ENCODE measurements around the gene SLX4IP.

The SLX4IP gene

GRCh38 chr20:10498200-10498599 lies 63.1 kb downstream of the SLX4IP start:
- DNase-seq = no peak

DNA sequence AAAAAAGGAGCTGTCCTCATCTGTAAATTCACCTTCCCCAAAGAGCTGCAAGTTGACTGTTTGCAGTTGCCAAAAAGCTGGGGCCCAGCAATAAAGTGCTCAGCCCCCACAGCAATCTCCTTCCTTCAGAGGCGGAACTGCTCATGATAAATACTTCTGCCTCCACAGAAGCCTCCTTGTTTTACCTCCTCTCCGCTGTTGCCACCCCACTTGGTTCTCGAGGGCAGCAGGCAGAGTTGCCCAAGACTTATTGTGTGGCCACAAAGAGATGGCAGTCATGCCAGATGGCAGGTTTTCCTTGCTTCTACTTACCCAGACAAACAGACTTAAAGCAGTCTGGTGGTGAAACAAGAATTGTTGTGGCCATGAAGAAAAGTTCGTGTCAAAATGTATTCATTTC lies 66.3 kb downstream of the SLX4IP start:
- no peak for DNase-seq

DNA sequence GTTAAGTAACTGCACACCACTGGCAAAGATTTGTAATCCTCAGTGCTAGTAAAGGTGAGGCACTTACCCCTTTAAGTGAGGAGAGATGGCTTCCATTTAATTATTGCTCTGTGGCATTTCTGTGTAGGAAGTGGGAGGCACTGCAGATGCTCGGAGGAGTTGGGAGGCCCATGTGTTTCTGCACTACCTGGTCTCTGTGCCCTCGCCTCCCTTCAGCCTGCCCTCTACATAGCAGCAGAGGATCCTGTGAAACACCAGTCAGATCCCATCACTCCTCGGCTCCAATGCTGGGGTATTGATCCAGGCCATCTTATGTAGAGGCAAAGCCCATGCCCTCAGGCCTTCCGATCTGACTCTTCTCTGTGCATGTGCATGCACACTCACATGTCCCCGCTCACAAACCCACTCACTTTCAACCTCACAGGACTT lies 67.0 kb downstream of the SLX4IP start:
- no peak for DNase-seq

DNA sequence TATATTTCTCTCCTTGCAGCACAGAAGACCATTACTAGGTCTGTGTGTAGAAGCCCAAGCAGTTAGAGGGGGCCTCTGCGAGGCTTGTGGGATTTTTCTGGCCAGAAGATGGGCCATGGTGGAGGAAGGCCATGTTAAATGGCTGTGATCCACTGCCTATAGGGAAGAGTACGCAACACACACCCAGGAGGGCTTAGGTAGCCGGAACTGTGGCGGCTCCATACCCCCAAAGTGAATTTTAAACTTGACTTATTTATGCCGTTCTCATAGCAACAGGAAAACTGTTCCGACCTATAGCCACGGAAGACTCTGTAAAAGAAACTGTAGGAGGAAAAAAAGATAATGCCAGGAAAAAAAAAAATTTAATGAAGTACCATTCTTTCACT lies 69.5 kb downstream of the SLX4IP start:
- DNase-seq = no peak

GRCh38 chr20:10504994-10505730 lies 70.1 kb downstream of the SLX4IP start:
- no peak for DNase-seq

DNA sequence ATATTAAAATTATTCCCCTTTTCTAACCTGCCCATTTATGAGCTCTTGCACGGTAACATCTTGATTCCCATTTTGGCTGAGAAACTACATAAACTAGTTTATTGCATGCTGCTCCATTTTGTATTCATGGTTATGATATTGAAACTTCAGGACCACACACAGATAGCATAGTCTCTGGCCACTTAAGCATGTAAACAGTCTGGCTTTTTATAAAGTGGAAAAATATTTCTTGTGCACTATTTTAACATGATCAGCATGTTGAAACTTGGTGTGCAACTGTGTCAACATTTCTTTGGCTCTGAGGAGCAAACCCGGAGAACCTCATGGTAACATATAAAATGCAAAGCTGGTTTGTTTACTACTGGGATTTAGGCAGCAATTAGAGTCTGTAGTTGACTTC lies 70.7 kb downstream of the SLX4IP start:
- no peak for DNase-seq

GRCh38 chr20:10507052-10507451 lies 71.9 kb downstream of the SLX4IP start:
- DNase-seq = no peak

DNA sequence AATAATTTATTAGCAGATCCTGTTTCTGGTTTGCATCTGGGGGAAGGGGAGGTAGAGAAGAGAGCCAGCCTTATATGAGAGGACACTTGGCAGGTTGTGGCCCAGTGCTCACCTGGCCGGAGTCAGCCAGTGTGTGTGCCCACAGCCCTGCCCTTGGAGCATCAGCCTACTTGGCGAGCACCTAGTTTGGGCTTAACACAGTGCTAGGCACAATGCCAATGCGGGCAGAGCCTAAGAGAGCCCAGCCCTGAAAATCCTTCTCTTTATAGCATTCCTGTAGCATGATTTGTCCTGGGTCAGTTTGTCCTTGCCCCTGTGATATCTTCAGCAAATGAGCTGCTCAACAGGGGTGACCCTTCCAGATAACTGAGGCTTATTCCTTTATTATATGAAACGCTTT lies 73.0 kb downstream of the SLX4IP start:
- no peak for DNase-seq

DNA sequence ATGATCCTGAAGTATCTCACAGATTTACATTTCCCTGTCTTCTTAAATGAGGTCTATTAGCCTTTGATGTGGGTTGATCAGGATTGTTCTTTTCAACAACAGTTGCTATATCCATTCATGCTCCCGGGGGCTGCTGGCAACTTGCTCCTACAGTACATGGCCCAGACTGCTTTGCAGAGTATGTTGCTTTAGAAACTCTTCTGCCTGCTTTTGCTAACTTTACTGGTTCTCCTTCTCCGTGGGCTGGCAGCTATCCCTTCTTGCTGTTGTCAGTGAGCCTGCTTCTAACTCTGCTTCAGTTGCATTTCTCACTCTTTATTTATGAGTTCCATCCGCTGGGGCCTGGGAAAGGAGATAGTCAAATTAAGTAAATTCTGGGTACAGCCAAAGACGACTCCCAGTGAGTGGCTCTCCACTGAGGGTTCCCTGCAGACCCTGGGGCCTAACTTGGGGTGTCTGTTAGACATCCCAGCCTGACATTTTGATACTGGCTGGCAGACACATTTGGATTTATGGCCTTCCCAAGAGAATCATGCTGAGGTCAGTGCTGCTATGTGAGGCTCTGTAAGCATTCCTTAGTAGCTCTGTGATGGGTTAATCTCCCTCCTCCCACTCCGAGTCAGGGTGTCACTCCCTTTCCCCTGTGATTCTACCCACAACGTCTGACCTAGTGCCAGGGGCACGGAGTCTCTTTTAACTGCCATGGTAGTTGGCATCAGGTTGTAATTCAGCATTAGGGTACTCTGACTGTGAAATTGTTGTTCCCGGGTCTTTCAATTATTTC lies 73.6 kb downstream of the SLX4IP start:
- no peak for DNase-seq

DNA sequence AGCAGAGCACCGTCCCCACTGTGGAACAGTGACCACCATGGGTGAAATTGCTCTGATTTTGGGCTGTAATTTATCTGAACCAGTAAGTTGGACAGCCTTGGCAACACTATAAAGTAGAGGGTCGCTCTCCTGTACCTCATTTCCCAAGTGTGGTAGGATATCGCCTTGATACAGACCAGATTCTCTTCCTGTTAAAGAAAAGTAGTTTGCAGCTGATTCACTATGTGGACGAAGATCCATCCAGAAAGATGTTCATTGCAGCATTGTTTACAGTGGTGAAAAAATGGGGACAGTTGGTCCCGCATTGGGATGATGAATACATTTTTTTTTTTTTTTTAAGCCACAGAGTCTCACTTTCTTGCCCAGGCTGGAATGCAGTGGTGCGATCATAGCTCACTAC lies 74.3 kb downstream of the SLX4IP start:
- DNase-seq = no peak

DNA sequence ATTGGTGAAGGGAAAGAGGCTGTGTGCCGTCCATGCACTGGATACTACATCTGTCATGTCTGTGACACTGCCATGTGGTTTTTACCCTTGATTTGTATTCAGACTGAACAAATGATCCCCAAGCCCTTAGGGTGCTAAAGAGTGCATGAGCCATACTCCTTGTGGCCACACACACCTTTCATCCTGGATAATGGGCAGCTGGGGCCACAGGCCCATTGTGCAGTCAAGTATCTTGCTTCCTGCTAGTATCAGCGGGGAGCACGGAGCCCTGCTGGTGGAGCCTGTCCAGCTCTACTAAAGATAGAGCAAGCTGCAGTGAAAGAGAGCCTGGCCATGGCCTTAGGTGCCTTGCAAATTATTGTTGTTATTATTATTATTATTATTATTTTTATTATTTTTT lies 75.1 kb downstream of the SLX4IP start:
- DNase-seq = no peak

GRCh38 chr20:10511170-10511508 lies 76.0 kb downstream of the SLX4IP start:
- DNase-seq = no peak

DNA sequence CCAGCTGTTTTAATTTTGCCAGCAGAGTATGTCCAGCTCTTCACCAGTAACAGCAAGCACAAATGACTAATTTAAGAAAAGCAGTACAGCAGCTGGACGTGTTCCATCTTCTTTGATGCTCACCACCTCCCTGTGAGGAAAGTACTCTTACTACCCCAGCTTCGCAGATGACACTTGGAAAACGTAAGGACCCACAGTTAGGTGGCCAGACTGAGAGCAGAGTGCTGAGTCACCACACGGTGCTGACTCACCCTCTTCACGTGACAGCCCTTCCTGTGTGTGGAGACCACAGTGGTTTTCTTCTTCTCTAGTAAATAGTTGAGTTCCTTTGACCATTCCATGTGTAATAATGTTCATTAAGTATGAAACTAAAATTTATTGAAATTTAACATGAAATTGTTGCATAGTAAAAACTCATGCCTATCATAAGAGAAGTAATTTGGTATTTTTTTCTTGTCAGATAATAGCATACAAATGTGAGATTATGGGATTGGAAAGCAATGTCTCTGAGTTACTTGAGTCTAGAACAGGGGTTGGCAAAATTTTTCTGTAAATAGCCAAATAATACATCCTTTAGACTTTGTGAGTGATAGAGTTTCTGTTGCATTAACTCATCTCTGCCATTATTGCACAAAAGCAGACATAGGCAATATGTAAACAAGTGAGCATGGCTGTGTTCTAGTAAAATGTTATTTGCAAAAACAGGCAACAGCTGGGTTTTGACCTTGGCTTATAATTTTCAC lies 76.6 kb downstream of the SLX4IP start:
- DNase-seq = peak; percentile 64

- DNase-seq = no peak
Measured at GRCh38 chr20:10513061-10513460, 78.0 kb downstream of the SLX4IP start.

GRCh38 chr20:10513931-10514575 lies 78.9 kb downstream of the SLX4IP start:
- DNase-seq = no peak

DNA sequence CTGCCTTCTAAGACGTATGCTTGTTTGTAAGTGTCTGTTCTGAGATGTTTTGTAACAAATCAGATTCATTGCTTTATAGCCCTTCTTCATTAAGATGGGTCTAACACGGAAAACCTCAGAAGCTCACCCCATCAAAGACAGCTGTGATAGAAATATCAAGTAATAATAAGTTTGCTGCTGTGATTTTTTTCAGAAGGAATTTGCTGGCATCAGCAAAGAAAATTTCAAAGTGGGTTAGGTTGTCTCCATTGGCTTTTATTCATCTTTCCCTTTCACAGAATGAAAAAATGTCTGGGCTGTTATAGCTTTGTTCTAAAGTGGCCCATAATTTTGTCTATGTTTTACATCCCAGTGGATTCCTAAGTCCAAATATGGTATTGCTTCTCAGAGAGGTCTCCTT lies 81.4 kb downstream of the SLX4IP start:
- DNase-seq = no peak

- DNase-seq = no peak
Measured at GRCh38 chr20:10519361-10520046, 84.4 kb downstream of the SLX4IP start.

- no peak for DNase-seq
Measured at GRCh38 chr20:10520528-10520927, 85.4 kb downstream of the SLX4IP start.

DNA sequence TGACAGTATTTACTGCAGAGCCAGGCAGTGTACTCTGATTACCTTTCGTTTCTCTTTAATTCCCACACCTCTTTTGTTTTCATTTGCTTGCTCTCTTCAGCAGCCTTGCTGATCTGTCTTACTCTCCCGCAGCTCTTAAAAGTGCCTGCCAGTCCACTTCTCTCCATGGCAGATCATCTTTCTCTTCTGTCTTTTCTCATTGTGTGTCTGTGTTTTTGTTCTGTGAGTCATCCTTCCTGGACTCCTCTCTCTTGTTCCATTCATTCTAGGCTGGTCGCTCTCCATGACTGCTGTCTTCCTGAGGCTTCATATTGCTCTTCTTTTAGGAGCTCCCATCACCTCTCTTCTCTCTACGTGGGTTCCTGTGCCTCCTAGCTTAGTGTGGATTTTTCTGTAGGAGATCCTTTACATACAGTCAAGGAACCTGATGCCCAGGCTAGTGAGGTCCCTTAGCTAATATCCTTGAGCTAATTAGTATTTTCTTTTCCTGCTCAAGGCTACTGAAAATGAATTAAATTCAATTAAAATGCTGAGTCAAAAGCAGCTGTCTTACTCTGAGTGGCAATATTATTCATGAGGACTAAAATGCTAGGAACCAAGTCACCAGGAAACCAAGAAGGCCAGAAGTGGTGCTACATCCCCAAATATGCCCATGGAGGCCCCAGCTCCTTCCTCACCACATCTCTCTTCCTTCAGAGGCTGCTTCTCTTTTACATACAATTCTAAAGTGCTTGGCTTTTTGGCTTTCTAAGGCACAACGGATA lies 86.1 kb downstream of the SLX4IP start:
- DNase-seq = no peak

- no peak for DNase-seq
Measured at GRCh38 chr20:10521836-10522235, 86.7 kb downstream of the SLX4IP start.

DNA sequence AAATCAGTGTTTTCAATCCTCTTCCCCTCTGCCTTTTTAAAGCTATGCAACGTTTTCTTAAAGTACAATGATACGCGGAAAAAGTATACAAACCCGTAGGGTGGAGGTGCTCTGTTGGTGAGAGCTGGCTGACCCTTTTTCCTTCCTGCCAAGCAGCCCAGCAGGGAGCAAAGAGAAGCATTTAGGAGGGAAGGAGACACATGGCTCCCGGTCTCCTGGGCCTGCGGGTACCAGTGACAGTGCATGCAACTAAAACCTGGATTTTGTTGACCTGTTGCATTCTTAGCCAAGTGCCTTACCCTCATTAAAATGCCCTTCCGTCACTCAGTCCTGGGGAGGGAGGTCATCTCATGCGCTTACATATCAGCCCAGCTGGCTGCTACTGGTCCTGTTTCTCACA lies 87.2 kb downstream of the SLX4IP start:
- no peak for DNase-seq

- DNase-seq = no peak
Measured at GRCh38 chr20:10523443-10523842, 88.3 kb downstream of the SLX4IP start.

Data from stimulated activated CD4-positive, alpha-beta T cell treated with anti-CD3 and anti-CD28 coated beads, Interleukin-4, amount 100 ng/mL, for 1 hour (primary cell).